A549 (cell line): ENCODE data around the gene TCF7L2.

Experiments
- CBX2 ChIP-seq: fragments of 200-600 bp; sonication (generic); IDR thresholded peaks from 2 replicates; pipeline ENCODE4 v1.6.1; 2016; ENCODE audit warnings: low read depth, mild to moderate bottlenecking, borderline replicate concordance
- CEBPB ChIP-seq, 2 experiments: fragments of >200 bp in 1 of 2; sonication (Bioruptor Twin) in 1 of 2; formaldehyde crosslinking in 1 of 2; IDR thresholded peaks; 2 replicates each; pipeline ENCODE4 v1.6.1; 2012 to 2016
- MAZ ChIP-seq: fragments of 150-350 bp; IDR thresholded peaks from 2 replicates; pipeline ENCODE4 v1.6.1; 2014; ENCODE audit warnings: antibody characterized with exemption, low read depth, low read length, borderline replicate concordance
- POLR2A ChIP-seq: IDR thresholded peaks from 2 replicates; pipeline ENCODE4 v1.6.1; 2012; ENCODE audit warnings: mild to moderate bottlenecking, low read length
- RFX5 ChIP-seq: fragments of 450-650 bp; IDR thresholded peaks from 2 replicates; pipeline ENCODE4 v1.7.1; 2014; ENCODE audit warnings: antibody characterized with exemption, mild to moderate bottlenecking, moderate library complexity
- RNF2 ChIP-seq: fragments of 200-600 bp; sonication (generic); IDR thresholded peaks from 2 replicates; pipeline ENCODE4 v1.6.1; 2016; ENCODE audit warnings: low read depth, mild to moderate bottlenecking, antibody characterized with exemption, moderate library complexity, borderline replicate concordance
- TF ChIP-seq, protein P1 (sequence below): fragments of >200 bp; sonication (Bioruptor Twin); formaldehyde crosslinking; IDR thresholded peaks from 3 replicates; pipeline ENCODE4 v1.5.1; 2016

- TF ChIP-seq, protein P1, sequence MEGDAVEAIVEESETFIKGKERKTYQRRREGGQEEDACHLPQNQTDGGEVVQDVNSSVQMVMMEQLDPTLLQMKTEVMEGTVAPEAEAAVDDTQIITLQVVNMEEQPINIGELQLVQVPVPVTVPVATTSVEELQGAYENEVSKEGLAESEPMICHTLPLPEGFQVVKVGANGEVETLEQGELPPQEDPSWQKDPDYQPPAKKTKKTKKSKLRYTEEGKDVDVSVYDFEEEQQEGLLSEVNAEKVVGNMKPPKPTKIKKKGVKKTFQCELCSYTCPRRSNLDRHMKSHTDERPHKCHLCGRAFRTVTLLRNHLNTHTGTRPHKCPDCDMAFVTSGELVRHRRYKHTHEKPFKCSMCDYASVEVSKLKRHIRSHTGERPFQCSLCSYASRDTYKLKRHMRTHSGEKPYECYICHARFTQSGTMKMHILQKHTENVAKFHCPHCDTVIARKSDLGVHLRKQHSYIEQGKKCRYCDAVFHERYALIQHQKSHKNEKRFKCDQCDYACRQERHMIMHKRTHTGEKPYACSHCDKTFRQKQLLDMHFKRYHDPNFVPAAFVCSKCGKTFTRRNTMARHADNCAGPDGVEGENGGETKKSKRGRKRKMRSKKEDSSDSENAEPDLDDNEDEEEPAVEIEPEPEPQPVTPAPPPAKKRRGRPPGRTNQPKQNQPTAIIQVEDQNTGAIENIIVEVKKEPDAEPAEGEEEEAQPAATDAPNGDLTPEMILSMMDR, result no peak
- TF ChIP-seq CBX2 (no peak), RNF2 (no peak), MAZ (no peak), CEBPB (IDR thresholded peaks at IDR 0.05) (peak in 1 of 2 experiments; percentile 40; a peak in 1 of 4 replicates), POLR2A (no peak), RFX5 (no peak)
Measured at GRCh38 chr10:113093188-113094113, 143.4 kb downstream of the TCF7L2 start.
